Fibroblast of the conjunctiva (primary cell): ENCODE measurements around the gene RASAL1.

Source experiments
- DNase-seq: peaks from one replicate; pipeline ENCODE4 v3.0.0-alpha.2; 2010; ENCODE audit warnings: low read depth

RASAL1 gene, protein sequence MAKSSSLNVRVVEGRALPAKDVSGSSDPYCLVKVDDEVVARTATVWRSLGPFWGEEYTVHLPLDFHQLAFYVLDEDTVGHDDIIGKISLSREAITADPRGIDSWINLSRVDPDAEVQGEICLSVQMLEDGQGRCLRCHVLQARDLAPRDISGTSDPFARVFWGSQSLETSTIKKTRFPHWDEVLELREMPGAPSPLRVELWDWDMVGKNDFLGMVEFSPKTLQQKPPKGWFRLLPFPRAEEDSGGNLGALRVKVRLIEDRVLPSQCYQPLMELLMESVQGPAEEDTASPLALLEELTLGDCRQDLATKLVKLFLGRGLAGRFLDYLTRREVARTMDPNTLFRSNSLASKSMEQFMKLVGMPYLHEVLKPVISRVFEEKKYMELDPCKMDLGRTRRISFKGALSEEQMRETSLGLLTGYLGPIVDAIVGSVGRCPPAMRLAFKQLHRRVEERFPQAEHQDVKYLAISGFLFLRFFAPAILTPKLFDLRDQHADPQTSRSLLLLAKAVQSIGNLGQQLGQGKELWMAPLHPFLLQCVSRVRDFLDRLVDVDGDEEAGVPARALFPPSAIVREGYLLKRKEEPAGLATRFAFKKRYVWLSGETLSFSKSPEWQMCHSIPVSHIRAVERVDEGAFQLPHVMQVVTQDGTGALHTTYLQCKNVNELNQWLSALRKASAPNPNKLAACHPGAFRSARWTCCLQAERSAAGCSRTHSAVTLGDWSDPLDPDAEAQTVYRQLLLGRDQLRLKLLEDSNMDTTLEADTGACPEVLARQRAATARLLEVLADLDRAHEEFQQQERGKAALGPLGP

DNA sequence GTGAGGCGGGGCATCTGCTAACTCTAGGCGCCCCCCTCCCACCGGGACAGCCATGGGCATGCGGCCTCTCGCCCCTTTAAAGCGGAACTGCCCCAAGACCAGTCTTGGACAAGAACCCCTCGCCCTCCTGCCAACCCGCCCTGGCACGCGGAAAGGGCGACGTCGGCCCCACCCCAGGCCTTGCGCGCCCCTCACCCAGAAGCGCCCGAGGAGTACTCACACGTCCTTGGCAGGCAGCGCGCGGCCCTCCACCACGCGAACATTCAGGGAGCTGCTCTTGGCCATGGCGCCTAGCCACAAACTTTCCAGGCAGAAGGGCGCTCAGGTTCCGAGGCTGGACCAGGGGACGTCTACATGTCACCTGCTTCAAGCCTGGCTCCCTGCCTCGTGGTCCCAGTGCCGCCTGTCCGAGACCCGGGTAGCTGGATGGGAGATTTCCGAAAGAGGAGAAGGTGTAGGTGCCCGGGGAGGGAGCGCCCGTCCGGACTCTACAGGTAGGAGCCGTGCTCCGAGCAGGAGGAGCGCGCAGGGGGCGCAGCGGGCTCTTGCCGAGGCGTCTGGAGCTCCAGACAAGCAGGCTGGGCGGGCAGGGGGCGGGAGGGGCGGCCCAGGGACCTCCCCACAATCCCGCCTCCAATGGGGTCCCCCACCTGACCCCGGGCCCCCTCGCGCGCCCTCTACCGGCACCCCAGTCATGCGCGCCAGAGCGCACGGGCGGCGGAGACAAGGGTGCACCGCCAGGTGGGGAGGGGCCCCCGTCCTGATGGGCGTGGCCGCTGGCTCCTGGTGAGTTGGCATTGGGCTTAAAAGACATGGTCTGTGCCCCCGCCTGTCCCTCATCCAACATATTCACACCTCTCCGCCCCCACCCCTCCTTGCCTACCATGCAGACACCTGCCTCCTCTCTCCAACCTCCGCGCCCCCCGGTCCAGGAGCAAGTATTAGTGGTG, at the start of gene RASAL1:
Gene RASAL1, minus strand, starts transcription at position 584 of the 950 bp plus-strand sequence. Its CDS starts 299 bp downstream, at position 285.
- DNase-seq, result no peak

DNA sequence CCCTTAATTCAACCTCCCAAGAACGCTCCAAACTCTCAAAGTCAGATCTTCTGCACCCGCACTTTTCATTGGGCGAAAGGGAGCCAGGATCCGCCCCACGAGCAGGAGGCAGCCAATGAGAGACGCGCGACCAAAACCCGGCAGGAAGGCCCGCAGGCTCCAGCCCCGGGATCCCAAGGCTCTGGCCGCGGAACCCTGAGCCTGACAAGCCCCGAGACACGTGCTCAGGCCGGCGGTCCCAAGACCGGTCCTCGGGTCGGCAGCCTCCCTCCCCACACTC, 49.3 kb upstream of the RASAL1 start:
- peak; percentile 83 for DNase-seq

DNA sequence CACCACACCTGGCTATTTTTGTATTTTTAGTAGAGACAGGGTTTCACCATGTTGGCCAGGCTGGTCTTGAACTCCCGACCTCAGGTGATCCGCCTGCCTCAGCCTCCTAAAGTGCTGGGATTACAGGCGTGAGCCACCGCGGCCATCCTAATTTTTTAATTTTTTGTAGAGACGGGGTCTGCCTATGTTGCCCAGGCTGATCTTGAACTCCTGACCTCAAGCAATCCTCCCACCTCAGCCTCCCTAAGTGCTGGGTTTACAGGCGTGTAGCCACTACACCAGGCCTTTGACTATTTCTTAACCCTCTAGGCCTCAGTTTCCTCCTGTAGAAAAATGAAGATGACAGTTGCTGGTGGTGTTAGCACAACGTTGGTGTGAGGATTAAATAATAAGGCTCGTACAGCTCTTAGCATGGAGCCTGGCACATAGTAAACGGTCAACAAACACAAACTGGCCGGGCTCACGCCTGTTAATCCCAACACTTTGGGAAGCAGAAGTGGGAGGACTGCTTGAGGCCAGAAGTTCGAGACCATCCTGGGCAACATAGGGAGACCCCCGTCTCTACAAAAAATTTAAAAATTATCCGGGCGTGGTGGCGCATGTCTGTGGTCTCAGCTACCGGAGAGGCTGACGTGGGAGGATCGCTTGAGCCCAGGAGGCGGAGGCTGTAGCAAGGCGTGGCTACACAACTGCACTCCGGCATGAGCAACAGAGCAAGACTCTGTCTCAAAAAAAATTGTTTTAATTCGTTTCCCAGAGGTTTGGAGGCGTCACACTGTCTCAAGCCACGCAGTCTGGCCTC, 48.7 kb upstream of the RASAL1 start:
- DNase-seq, result no peak

DNA sequence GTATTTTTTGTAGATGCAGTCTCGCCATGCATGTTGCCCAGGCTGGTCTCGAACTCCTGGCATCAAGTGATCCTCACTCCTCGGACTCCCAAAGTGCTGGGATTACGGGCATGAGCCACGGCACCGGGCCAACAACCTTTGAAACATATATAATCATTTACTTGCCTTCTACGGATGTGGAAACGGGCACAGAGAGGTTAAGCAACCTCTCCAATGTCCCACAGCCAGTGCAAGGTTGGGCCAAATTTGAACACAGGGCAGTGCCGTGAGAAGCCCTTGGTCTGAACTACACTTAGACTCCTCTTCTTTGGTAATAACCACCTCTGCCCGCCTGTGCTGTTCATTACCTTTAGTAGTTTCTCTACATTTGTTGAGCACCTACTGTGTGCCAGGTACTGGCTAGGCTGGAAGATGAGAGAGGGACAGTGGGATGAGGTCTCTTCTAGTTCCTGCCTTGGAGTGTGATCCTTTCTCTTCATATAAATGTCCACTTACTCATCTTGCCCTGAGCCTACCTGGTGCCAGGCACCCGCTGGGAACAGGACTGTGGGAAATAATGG, 47.5 kb upstream of the RASAL1 start:
- DNase-seq, result no peak

DNA sequence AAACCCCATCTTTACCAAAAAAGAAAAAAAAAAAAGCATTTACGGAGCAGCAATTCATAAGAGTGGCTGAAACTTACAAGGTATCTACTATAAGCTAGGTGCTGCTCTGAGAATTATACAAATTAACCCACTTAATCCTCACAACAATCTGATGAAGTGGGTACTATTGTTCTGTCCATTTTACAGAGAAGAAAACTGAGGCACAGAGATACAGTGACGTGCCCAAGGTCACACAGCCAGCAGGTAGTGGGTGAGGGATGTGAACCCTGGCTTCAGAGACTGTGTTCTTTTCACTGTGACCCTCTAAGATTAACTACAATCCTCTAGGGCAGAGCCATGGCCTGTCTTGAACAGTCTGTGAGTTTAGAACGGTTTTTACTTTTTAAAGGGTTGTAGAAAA, 46.4 kb upstream of the RASAL1 start:
- DNase-seq, result no peak

DNA sequence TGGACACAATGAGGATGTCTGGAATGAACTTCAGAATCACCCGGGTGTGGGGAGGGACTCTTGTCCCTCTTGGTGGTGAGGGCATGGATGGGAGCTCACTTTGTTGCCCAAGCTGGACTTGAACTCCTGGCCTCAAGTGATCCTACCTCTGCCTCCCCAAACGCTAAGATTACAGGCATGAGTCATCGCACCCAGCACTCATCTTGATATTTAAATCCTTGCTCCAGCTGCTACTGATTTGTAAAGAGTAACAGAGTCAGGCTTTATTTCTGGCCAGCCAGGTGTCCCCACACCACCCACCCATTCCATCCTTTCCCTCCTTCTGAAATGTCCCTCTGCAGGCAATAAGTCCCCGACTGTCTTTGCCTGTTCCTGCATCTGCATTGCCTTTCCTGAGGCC, 44.8 kb upstream of the RASAL1 start:
- no peak for DNase-seq

DNA sequence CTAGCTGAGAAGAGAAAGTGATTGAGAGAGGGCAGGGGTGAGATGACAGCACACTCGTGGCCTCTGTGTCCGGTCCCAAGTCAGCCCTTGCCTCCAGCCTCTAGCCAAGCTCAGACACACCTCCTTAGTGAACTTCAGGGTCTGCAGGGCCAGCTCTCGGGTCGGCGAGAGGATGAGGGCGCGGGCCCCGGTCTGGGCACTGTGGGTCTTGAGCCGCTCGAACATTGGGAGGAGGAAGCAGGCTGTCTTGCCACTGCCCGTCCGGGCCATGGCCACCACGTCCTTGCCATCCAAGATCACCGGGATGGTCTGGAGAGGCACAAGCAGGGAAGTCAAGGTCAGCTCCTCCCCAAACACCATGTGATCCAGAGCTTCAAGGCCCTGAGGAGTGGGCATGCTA, 43.5 kb upstream of the RASAL1 start:
- DNase-seq, result no peak

DNA sequence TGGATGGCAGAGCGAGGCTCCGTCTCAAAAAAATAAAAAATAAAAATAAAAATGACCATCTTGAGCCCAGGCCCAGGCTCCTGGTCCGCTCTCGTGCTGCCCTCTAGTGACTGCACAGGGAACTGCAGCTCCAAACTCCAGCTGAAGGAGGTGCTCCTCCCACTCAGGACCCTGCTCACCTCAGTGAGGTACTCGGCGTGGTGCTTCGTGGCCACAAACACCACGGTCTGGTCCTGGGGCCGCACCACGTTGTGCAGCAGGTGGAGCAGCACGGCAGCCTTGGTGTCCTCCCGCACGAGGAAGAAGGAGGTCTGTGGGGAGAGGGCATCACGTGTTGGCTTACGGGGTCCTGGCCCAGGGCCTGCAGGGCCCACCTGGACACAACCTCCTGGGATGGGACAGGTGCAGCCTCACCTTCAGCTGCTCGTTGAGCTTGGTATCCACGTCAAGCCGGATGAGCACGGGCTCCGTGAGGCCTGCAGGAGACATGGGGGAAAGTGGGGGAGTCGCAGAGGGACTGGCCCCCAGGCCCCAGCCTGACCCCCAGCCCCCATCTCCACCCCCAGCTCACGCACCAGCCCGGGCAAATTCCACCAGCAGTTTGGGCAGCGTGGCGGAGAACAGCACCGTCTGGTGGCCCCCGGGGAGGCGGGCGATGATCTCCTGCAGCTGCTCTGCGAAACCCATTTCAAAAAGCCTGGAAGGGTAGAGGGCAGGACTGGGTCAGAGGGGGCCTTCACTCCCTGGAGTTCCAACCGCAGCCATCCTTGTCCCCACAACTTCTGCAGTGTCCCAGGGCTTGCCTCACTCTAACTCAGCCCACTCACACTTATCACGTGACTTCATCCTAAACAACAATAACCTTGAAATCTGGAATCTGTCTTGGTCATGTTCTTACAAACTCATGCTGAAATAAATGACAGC, 39.2 kb upstream of the RASAL1 start:
- peak; percentile 40 for DNase-seq

DNA sequence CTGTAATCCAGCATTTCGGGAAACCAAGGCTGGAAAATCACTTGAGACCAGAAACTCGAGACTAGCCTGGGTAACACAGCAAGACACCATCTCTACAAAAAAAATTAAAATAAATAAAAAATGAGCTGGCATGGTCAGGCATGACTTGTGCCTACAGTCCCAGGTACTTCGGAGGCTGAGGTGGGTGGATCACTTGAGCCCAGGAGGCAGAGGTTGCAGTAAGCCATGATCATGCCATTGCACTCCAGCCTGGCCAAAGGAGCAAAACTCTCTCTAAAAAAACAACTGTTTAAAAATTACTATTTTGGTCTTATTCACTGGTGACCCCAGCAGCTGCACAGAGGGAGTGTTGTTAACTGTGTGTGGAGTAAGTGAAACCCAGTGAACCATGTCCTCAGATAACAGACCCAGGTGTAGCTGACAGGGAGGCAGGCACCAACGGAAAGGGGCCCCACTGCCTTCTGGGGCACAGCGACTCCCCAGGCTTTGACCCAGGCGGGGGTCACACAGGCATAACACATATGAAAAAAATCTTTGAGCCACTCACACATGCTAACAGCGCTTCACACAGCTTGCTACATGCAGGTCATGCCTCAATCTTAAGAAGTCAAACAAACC, 37.6 kb upstream of the RASAL1 start:
- DNase-seq, result no peak

DNA sequence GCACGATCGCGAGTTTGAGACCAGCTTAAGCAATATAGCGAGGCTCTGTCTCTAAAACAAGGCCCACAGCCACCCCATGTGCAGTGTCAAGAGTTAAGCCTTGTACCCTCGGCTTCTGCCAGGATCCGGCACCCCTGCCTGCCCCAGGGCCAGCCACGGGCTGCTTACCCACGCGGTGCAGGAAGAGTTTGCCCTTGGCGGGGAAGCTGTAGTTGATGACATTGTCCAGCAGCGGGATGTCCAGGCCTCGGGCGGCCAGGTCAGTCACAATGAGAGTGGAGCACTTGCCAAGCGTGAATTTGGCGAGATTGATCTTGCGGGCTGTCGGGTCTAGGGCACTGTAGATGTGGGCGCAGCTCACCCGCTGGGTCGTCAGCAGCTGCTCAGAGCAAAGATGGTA, 36.6 kb upstream of the RASAL1 start:
- no peak for DNase-seq

DNA sequence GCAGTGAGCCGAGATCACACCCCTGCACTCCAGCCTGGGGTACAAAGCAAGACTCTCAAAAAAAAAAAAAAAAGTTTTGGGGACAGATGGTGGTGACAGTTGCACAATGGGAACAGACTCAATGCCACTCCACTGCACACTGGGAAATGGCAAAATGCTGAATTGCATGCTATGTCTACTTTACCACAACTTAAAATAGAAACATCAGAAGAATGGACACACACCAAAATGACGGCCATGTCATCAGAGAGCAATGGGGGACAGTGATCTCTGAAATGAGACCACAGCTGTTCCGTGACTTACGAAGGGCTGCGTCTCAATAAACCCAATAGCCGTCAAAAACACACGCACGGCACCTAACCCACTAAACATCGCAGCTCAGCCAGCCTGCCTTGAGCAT, 36.0 kb upstream of the RASAL1 start:
- DNase-seq, result no peak

DNA sequence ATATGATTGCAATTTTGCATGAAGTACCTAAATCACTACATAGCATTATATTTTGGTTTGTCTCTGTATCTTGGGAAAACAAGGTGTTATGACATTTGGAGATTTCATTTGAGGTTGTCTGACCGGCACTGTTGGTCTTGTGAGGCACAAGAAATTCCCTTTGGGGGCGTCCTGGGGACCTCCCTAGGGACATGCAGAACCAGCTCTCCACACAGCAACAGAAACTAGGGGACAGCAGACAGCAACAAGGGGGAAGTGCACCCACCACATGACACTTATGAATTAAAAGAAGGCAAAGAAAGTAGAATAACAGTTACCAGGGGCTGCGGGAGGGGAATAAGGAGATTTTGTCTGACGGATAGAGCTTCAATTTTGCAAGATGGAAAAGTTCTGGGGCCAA, 35.4 kb upstream of the RASAL1 start:
- DNase-seq, result no peak

DNA sequence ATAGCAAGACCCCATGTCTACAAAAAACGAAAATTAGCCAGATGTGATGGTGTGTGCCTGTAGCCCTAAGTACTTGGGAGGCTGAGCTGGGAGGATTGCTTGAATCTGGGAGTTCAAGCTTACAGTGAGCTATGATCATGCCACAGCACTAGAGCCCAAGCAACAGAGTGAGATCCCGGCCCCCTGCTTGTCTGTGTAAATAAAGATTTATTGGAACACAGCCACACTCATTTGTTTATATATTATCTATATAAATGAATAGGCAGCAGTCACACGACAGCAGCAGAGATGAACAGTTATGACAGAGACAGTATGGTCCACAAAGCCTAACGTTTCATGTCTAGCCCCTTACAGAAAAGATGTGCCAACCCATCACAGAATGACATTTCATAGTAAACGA, 34.9 kb upstream of the RASAL1 start:
- DNase-seq, result no peak

DNA sequence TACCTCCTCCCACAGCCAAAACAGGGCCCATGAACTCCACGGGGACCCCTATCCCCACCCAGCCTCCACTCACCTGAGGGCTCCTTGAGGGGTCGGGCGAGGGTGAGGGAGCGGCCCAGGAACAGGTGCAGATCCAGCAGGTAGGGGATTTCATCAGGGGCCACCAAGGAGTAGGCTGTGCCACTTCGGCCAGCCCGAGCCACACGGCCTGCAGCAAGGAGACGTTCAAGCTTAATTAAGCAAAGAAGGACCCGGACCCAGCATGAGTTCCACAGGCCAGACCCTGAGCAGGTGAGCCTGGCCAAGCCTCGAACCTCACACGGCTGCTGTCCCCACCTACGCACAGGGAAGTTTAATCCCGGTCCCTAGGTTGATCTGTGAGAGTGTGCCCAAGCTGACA, 34.1 kb upstream of the RASAL1 start:
- DNase-seq, result no peak

DNA sequence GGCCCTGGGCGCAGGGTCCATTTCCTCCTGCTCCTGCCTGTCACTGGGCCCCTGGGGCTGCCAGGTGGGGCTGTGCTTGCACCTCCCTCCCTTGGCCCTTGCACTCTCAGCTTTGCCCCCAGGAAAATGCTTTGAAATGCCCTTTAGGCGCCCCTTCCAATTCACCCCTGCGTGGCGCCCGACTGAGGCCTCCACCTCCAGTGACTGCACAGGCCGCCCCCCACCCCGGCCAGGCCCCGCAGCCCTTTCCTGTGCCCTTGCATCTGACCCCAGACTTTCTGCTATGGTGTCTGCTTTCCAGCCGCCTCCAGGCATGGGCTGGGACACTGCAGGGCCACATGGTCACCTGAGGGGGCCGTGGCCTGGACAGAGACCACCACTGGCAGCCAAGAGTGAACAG, 32.3 kb upstream of the RASAL1 start:
- no peak for DNase-seq

DNA sequence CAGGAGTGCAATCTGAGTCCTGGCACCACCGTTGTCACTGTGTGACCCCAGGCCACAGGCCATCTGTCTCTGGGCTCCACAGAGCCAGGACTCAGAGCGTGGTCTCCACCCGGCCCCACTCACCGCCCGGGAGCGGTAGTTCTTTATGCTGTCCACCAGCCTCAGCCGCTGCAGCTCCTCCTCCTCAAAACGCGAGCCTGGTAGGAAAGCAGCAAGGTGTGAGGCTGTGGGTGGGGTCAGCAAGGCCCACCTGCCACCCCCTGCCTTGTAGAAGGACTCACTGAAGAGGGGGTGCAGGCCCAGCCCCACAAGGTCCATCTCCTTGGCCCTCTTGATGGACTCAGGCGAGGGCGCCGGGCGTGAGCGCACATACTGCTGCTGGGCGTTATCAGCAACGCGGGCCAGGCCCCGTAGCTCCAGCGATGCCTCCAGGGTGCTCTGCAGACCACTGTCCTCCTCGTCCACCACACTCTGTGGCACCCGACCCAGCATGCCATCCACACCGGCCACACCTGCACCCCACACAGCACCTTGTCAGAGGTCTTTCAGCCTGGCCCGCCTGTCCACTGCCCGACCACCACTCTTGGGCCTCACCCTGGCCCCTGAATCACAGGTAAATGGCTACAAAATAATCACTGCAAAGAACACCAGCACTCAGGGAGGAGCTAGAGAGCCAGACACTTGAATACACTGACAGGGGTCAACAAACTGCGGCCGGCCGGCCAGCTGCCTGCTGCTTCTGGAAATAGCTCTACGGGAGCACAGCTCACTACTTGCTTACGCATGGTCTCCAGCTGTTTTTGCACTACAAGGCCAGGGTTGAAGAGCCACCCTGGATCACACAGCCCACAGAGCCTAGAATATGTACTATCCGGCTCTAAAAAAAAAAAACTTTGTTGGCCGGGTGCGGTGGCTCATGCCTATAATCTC, 30.2 kb upstream of the RASAL1 start:
- no peak for DNase-seq

DNA sequence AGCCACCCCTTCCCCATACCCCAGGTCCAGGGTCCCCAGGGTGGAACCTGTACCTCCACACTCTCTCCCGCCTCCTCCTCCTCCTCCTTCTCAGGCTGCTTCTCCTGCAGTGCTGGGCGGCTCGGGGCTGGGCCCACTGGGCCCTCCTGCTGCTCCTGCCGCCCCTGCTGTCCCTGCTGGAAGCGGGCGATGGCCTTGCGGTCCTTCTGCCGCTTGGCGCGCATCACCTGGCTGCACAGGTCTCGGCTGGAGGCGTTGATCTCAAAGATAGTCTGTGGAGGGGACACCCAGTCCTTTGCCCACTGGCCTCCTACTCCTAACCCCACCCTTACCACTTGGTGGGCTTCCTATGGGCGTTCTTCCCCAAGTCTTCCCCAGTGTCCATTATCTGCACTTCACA, 28.5 kb upstream of the RASAL1 start:
- DNase-seq, result no peak

DNA sequence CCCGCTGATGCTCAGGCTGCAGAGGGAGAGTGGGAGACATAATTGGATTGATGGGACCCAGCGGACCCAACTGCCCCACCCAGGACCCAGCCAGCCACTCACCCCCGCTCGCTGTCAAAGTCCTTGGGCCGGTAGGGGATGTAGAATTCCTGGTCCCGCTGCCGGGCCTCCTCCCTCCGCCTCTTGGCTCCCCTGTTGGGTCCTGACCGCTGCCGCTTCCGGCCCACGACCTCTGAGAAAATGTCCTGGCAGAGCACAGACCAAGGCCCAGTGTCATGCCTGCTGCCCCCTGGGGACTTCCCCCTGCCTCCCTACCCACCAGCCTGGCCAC, 27.4 kb upstream of the RASAL1 start:
- DNase-seq, result no peak
